ENCODE results near the gene RGS3.

Gene RGS3

DNA sequence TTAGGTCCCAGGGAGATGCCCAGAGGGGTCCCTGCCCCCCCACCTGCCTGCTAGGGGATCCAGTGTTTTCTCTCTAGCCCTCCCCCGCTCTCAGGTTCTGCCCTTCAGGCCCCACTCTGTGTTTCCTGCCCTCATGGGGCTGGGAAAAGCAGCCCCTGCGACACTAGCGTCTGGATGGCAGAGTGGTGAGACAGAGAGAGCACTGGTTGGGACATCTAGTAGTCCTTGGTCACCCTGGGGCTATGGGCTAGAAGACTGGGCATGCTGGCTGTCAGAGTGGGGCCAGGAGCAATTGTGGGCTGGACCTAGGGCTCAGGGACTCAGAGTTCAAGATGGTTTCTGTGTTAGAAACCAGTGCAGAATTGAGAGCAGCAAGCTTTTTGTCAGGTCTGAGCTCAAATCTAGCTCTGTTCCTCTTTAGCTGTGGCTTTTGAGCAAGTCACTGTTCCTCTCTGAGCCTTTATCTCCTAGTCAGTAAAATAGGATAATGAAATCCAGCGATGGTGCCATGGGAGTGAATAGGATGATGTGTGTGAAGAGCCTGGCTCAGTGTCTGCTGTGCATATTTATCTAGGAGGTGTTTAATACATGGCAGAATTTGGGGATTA, 39.0 kb downstream of the RGS3 start:
- H3K4me3 ChIP-seq (ENCODE audit: low read depth, low read length) = no peak overlapping the region
- TF ChIP-seq, protein P1, sequence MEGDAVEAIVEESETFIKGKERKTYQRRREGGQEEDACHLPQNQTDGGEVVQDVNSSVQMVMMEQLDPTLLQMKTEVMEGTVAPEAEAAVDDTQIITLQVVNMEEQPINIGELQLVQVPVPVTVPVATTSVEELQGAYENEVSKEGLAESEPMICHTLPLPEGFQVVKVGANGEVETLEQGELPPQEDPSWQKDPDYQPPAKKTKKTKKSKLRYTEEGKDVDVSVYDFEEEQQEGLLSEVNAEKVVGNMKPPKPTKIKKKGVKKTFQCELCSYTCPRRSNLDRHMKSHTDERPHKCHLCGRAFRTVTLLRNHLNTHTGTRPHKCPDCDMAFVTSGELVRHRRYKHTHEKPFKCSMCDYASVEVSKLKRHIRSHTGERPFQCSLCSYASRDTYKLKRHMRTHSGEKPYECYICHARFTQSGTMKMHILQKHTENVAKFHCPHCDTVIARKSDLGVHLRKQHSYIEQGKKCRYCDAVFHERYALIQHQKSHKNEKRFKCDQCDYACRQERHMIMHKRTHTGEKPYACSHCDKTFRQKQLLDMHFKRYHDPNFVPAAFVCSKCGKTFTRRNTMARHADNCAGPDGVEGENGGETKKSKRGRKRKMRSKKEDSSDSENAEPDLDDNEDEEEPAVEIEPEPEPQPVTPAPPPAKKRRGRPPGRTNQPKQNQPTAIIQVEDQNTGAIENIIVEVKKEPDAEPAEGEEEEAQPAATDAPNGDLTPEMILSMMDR (conservative IDR thresholded peaks at IDR 0.05; ENCODE audit: low read depth, low read length) = no peak
- no peak for DNase-seq (ENCODE audit: low read depth)

DNA sequence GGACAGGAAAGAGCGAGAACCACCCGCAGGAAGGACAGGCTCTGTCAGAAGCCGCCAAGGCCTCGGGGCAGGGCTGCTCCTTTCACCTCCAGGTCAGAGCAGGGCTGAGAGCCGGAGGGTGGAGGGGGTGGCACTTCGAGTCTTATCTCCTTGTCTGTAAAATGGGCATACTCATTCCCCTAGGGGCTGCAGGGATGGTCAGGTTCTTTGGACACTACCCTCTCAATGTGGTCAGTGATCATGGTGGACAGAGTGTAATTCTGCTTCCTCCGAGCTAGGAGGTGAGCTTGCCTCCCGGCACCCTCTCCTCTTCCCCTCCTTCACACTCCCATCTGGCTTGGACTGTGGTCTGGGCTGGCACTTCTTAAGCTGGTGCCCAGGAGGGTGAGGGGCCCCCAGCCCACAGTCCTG, 39.6 kb downstream of the RGS3 start:
- H3K4me3 ChIP-seq (ENCODE audit: low read depth, low read length) = no peak overlapping the region
- no peak for DNase-seq (ENCODE audit: low read depth)
- TF ChIP-seq, protein P1 (conservative IDR thresholded peaks at IDR 0.05; ENCODE audit: low read depth, low read length) = no peak

DNA sequence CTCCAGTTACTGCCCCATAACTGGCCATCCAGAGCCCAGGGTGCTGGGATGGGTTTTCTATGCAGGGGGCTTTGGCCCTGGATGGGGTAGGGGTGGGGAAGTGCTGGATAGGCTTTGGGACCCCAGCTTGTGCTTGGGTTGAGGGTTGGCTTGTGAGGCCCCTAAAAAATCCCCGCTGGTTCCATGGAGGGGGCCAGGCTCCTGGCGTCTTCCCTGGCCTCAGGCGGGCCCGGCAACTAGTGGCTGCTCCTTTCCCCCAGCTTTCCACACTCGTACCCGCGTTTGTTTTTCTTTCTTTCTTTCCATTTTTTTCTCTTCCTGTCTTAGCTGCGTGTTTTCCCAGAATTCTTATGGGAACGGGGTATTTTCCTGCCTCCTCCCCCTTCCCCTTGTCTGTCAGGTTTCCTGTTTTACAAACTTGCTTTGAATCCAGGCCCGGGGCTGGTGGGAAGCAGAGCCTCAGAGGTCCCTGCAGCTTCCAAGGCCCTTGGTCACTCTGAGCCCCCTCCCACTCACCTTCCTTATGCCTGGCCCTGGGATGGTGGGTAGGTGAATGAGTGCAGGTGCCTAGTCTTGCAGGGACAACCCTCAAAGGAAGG, 40.2 kb downstream of the RGS3 start:
- TF ChIP-seq, protein P1 (conservative IDR thresholded peaks at IDR 0.05; ENCODE audit: low read depth, low read length) = no peak
- no peak for DNase-seq (ENCODE audit: low read depth)
- no peak overlapping the region for H3K4me3 ChIP-seq (ENCODE audit: low read depth, low read length)

DNA sequence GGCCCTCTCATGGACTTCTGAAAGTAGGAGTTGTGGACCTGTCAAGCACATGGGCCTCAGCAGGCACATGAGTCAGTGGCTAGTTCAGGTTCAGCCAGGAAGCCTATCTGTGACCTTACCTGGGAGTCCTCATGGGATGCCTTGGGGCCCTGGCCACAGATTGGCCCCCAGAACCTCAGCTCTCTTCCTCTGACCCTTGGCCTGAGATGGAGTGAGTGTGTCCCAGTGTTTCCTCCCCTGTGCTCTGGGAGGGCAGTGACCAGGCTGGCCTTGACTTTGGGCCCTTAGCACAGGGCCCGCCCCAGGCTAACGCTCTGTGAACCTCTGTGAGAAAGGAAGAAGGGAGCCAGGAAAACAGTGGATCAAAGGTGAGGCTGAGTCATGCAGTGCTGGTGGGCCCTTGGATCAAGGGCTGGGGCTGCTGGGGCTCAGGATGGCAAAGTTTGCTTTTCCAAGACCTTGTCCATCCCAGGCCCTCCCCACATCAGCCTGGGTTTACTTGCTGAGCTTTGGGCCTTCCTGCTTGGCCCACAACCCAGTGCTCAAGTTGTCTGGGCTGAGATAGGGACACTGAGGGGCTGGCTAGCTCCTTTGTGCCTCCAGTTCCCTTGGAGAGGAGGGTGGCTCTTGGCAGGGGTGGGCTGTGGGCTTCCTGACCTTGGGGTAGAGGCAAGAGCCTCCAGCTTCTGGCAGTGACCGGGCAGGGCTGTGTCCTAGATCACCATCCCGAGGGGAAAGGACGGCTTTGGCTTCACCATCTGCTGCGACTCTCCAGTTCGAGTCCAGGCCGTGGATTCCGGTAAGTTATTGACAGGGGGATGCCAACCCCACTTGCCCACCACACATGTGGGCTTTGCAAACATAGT, 41.4 kb downstream of the RGS3 start:
- TF ChIP-seq, protein P1 (conservative IDR thresholded peaks at IDR 0.05; ENCODE audit: low read depth, low read length) = no peak
- DNase-seq (ENCODE audit: low read depth) = peak; percentile 20
- H3K4me3 ChIP-seq (ENCODE audit: low read depth, low read length) = no peak overlapping the region

DNA sequence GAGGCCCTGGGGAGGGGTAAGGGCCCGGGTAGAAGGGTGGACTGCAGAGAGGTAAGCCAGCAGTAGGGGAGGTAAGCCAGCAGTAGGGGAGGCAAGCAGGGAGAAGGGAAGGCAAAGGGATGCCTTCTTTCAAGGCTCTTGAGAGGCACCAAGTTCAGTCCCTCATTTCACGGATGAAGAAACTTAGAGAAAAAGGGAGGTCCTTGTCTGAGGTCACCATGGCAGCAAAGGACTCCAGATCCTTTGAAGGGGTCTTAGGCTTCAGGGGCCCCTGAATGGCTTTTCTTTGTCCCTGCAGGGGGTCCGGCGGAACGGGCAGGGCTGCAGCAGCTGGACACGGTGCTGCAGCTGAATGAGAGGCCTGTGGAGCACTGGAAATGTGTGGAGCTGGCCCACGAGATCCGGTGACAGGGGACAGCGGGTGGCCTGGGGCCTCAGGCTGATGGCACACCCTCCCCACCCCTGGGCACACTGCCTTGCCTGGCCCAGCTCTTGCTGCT, 42.6 kb downstream of the RGS3 start:
- no peak for DNase-seq (ENCODE audit: low read depth)
- TF ChIP-seq, protein P1 (conservative IDR thresholded peaks at IDR 0.05; ENCODE audit: low read depth, low read length) = no peak
- no peak overlapping the region for H3K4me3 ChIP-seq (ENCODE audit: low read depth, low read length)

DNA sequence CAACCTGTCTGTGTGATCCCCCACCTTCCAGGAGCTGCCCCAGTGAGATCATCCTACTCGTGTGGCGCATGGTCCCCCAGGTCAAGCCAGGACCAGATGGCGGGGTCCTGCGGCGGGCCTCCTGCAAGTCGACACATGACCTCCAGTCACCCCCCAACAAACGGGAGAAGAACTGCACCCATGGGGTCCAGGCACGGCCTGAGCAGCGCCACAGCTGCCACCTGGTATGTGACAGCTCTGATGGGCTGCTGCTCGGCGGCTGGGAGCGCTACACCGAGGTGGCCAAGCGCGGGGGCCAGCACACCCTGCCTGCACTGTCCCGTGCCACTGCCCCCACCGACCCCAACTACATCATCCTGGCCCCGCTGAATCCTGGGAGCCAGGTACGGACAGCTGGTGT, 43.7 kb downstream of the RGS3 start:
- no peak overlapping the region for H3K4me3 ChIP-seq (ENCODE audit: low read depth, low read length)
- TF ChIP-seq, protein P1 (conservative IDR thresholded peaks at IDR 0.05; ENCODE audit: low read depth, low read length) = no peak
- no peak for DNase-seq (ENCODE audit: low read depth)

Data from choroid plexus epithelial cell (primary cell).